ENCODE data around the gene LRRC61.
"Not testable (repeated sequence)": the region's sequence is repeated elsewhere in the genome, so short reads cannot be mapped to it uniquely, and the experiment has no call there.

Gene LRRC61

GRCh38 chr7:150385302-150385723 lies 62.2 kb downstream of the LRRC61 start:
- Histone ChIP-seq H3K4me1 (ENCODE audit: control insufficient read depth, insufficient read depth, low read length) (no peaks in the 10 kb centered on the region), H3K36me3 (ENCODE audit: control insufficient read depth in 2 of 2, insufficient read depth in 1 of 2, low read length in 2 of 2) (peaks cover 0 to 20% of the 10 kb centered on the region in 2 experiments; a peak in 1 of 3 replicates), H3K27ac (ENCODE audit: extremely low read depth, low read depth, low read length) (no peak overlapping the region), H3K9me3 (ENCODE audit: control insufficient read depth, insufficient read depth, low read depth, low read length) (no peaks in the 10 kb centered on the region), H3K4me3 (ENCODE audit: low read depth, low read length) (no peak overlapping the region)
- no peak for TF ChIP-seq KLF7 (tag by site-specific recombination; IDR thresholded peaks at IDR 0.05; ENCODE audit: borderline replicate concordance)
- CTCF ChIA-PET: interaction anchor here (0.6 kb wide), 1 partner anchor 1030 kb away, joined by 3 read pairs; no protein-coding TSS in a partner anchor
- POLR2A ChIA-PET: interaction anchor here (1.3 kb wide), 1 partner anchor 17 kb away, joined by 4 read pairs; the partner anchor contains the start of gene REPIN1

- not testable (repeated sequence) for H3K4me1 ChIP-seq (ENCODE audit: control insufficient read depth, insufficient read depth, low read length); H3K4me3 ChIP-seq (ENCODE audit: low read depth, low read length); H3K9me3 ChIP-seq (ENCODE audit: control insufficient read depth, insufficient read depth, low read depth, low read length); H3K27ac ChIP-seq (ENCODE audit: extremely low read depth, low read depth, low read length)
- POLR2A ChIA-PET: interaction anchor here (1.3 kb wide), 1 partner anchor 17 kb away, joined by 4 read pairs; the partner anchor contains the start of gene REPIN1
- H3K36me3 ChIP-seq (ENCODE audit: control insufficient read depth in 2 of 2, insufficient read depth in 1 of 2, low read length in 2 of 2): peaks cover 0 to 24% of the 10 kb centered on the region in 2 experiments; a peak in 1 of 3 replicates
- CTCF ChIA-PET: interaction anchor here (0.6 kb wide), 2 partner anchors 16 to 1030 kb away, joined by 3 read pairs; no protein-coding TSS in a partner anchor
Observed at GRCh38 chr7:150385884-150386283, 62.7 kb downstream of the LRRC61 start.
